T-cell (primary cell): Measurements from ENCODE around the gene CCDC33. TPM values are rescaled to one million over a fixed set of nuclear protein-coding genes. Genes with fewer than 3 reads are reported as not detected.

Source experiments
- ATAC-seq, 4 experiments: fragments of 200-7000 bp in 3 of 4; fragments of 150-1000 bp in 1 of 4; cut with Tn5 transposase; replicated peaks in 1 of 4; 1 replicate in 3 of 4; 2 replicates in 1 of 4; pipeline ENCODE4 v1.10.0; 2021; ENCODE audit warnings: moderate library complexity in 3 of 4, mild to moderate bottlenecking in 2 of 4, moderate number of reproducible peaks in 1 of 4
- CTCF ChIA-PET, 2 donors: fragments of 300-600 bp; sonication (Branson Sonifier 250); formaldehyde crosslinking; loops; one replicate each; lab custom pipeline; 2022; ENCODE audit warnings: antibody characterized with exemption in 2 of 2; lab: Charles Lee
- POLR2A ChIA-PET, 2 donors: fragments of 300-600 bp; sonication (Branson Sonifier 250); formaldehyde crosslinking; loops; one replicate each; lab custom pipeline; 2022; ENCODE audit warnings: antibody characterized with exemption in 2 of 2; lab: Charles Lee
- DNase-seq, 35 experiments: peaks; one replicate each; pipeline versions ENCODE4 v3.0.0 to v3.0.0-alpha.2; 2013 to 2023
- H3K27ac ChIP-seq: one replicate; pipeline ENCODE4 v1.5.1; 2013; ENCODE audit warnings: low read length
- H3K27me3 ChIP-seq, 2 experiments: replicated peaks in 1 of 2; 1 replicate in 1 of 2; 2 replicates in 1 of 2; pipeline versions ENCODE4 v1.6.1 to v1.7.0; 2013; ENCODE audit warnings: low read length in 1 of 2, mixed read lengths in 1 of 2; ENCODE audit not compliant: control insufficient read depth in 2 of 2, insufficient read depth in 2 of 2; ENCODE audit errors: extremely low read depth in 1 of 2
- H3K36me3 ChIP-seq, 2 donors: 1 replicate in 1 of 2; 2 replicates in 1 of 2; pipeline versions ENCODE4 v1.6.1 to v1.7.0; 2013; ENCODE audit warnings: low read length in 1 of 2; ENCODE audit not compliant: control insufficient read depth in 2 of 2, insufficient read depth in 1 of 2; ENCODE audit errors: extremely low read depth in 1 of 2
- H3K4me1 ChIP-seq, 2 experiments: 1 replicate in 1 of 2; 2 replicates in 1 of 2; pipeline versions ENCODE4 v1.6.1 to v1.7.0; 2013; ENCODE audit warnings: low read length in 2 of 2, mixed read lengths in 1 of 2; ENCODE audit not compliant: insufficient read depth in 2 of 2, control insufficient read depth in 1 of 2; ENCODE audit errors: extremely low read depth in 1 of 2
- H3K4me3 ChIP-seq, 2 donors: 1 replicate in 1 of 2; 2 replicates in 1 of 2; pipeline versions ENCODE4 v1.5.1 to v1.7.0; 2013; ENCODE audit warnings: mild to moderate bottlenecking in 2 of 2, low read length in 1 of 2, moderate library complexity in 1 of 2; ENCODE audit not compliant: control insufficient read depth in 1 of 2; ENCODE audit errors: extremely low read depth in 1 of 2
- H3K9me3 ChIP-seq: 2 replicates; pipeline ENCODE4 v1.7.0; 2013
- H3K27ac Mint-ChIP-seq, 2 donors: one replicate each; pipeline ENCODE4 v1.8.0; 2020 to 2021; ENCODE audit warnings: mild to moderate bottlenecking in 2 of 2, mixed read lengths in 2 of 2
- H3K27me3 Mint-ChIP-seq, 2 donors: one replicate each; pipeline ENCODE4 v1.8.0; 2021 to 2022; ENCODE audit warnings: mixed read lengths in 2 of 2
- H3K36me3 Mint-ChIP-seq: one replicate; pipeline ENCODE4 v1.8.0; 2021; ENCODE audit warnings: mixed read lengths
- H3K4me1 Mint-ChIP-seq, 3 donors: one replicate each; pipeline ENCODE4 v1.8.0; 2020 to 2022; ENCODE audit warnings: mixed read lengths in 3 of 3, mild to moderate bottlenecking in 1 of 3
- H3K4me3 Mint-ChIP-seq, 3 donors: one replicate each; pipeline ENCODE4 v1.8.0; 2020 to 2022; ENCODE audit warnings: mild to moderate bottlenecking in 3 of 3, mixed read lengths in 3 of 3, moderate library complexity in 3 of 3
- H3K9me3 Mint-ChIP-seq, 3 donors: one replicate each; pipeline ENCODE4 v1.8.0; 2020 to 2022; ENCODE audit warnings: mixed read lengths in 3 of 3
- WGBS: methylation state at CpG from one replicate; pipeline ENCODE4 v1.1.5; 2013; ENCODE audit warnings: missing lambda C conversion rate; ENCODE audit not compliant: insufficient coverage; 5-methylcytosine and 5-hydroxymethylcytosine counted together
- total RNA-seq, 35 experiments: library from RNA in 6 of 35; stranded (reverse) in 6 of 35; fragments of 120-200 nt in 1 of 35; gene quantifications; one replicate each; pipeline versions ENCODE4 v1.2.1 to v1.2.4 and lab custom pipeline; 2013 to 2026

CCDC33 gene
- total RNA-seq, 5 donors from 2014 or later (not counting 1 experiment from before 2014, with no cell fraction given): not detected

DNA sequence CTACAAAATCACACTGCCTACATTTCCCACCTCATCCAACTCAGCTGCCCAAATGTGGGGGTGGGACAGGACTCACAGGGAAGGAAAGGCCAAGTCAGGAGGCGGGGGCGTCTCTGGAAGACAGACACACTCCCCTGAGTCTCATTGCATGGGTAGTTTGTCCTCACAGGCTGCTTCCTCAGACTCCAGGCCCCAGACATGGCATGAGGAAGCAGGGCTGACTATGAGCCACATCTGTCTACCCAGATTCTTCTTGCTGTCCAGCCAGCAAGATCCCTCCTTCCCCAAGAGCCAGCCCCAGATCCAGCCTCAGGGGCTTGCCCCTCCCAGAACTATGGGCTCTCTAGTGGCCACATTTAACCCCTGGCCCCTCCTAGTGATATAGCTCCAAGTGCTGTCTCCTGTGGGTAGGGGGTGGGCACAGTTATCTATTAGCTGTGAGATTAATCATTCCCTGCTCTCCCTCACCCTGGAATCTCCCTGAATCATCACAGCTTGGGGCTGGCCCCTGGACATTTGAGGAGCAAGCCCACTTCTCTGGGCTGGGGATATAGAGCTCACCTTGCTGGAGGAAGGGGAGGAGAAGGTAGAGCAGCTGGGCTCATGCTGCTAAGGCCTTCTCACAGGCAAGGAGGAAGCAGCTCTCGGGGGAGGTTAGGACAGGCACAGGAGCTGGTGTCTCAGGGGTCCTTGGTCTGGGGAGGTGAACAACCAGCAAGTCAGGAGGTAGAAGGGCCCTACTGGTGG is 2.1 kb upstream of the CCDC33 start:
- CTCF ChIA-PET: no interaction called here

DNA sequence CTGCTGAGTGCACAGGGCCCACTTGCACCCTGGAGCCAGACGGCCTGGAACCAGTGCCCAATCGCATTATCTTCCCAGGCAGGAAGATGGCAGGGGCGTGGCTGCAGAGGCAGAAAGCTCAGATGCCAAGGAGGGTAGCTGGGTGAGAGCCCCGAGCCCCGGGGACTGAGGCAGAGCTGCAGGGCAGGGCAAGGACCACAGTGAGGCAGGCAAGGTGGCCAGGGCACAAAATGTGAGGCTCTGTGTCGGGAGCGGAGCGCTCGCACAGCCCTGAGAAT is 1.6 kb upstream of the CCDC33 start:
- Mint-ChIP-seq H3K27me3 (peaks cover 7 to 17% of the 10 kb centered on the region in 2 donors), H3K4me3 (no peak overlapping the region), H3K9me3 (no peaks in the 10 kb centered on the region), H3K4me1 (no peaks in the 10 kb centered on the region), H3K27ac (no peak overlapping the region), H3K36me3 (no peaks in the 10 kb centered on the region)
- WGBS: 69% methylated on average over 4 of the region's 9 CpGs
- H3K9me3 ChIP-seq: no peaks in the 10 kb centered on the region
- ChIA-PET POLR2A (no interaction called here), CTCF (no interaction called here)
- ATAC-seq: no peak
- H3K4me3 ChIP-seq: no peak overlapping the region
- no peak for DNase-seq
- H3K36me3 ChIP-seq: no peaks in the 10 kb centered on the region
- peaks cover 0 to 45% of the 10 kb centered on the region in 2 experiments for H3K27me3 ChIP-seq
- no peak overlapping the region for H3K27ac ChIP-seq
- H3K4me1 ChIP-seq: no peaks in the 10 kb centered on the region

More for the DNA sequence above, 2.1 kb upstream of the CCDC33 start:
- Mint-ChIP-seq H3K4me3 (no peak overlapping the region), H3K27ac (no peak overlapping the region), H3K27me3 (peaks cover 8 to 18% of the 10 kb centered on the region in 2 donors), H3K36me3 (no peaks in the 10 kb centered on the region), H3K4me1 (no peaks in the 10 kb centered on the region), H3K9me3 (no peaks in the 10 kb centered on the region)
- POLR2A ChIA-PET: no interaction called here
- Histone ChIP-seq H3K9me3 (no peaks in the 10 kb centered on the region), H3K27me3 (peaks cover 0 to 42% of the 10 kb centered on the region in 2 experiments), H3K4me1 (no peaks in the 10 kb centered on the region), H3K27ac (no peak overlapping the region), H3K36me3 (no peaks in the 10 kb centered on the region), H3K4me3 (no peak overlapping the region)
- DNase-seq: no peak
- ATAC-seq: no peak
- 100% methylated on average over 1 of the region's 3 CpGs for WGBS

DNA sequence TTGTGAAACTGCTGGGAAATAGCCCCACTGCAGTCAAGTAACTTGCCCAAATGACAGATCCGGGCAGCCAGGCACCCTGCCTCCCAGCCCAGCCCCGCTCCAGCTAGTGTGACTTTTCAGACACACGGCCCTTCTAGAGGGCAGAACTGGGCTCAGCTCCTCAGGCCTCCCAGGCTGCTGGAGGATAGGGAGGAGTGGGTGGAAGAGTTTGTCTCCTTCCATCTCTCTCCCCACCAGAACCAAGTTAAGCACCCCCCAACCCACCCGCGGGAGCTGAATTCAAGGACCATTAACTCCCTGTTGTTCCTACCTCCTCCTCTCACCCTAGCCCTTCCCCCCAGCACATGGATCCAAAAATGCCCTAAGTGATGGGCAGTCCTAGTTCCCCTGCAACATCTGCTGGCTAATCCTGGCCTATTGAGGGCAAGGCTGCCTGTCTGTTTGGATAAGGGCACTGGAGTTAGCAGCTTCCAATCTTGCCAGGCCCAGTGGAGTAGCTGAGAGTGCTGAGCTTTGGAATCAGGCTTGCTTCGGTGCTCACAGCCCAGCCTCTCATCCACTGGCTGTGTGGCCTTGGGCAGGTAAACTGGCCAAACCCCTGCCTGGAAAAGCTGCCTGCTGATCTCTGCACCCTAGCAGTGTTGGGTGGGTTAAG is 3.1 kb downstream of the CCDC33 start:
- Mint-ChIP-seq H3K9me3 (no peaks in the 10 kb centered on the region), H3K36me3 (no peaks in the 10 kb centered on the region), H3K27ac (no peak overlapping the region), H3K27me3 (peaks cover 23 to 30% of the 10 kb centered on the region in 2 donors), H3K4me3 (no peak overlapping the region), H3K4me1 (no peaks in the 10 kb centered on the region)
- Histone ChIP-seq H3K9me3 (no peaks in the 10 kb centered on the region), H3K27ac (no peak overlapping the region), H3K27me3 (peaks cover 0 to 55% of the 10 kb centered on the region in 2 experiments), H3K4me1 (peaks cover 0 to under 1% of the 10 kb centered on the region in 2 experiments), H3K4me3 (no peak overlapping the region), H3K36me3 (no peaks in the 10 kb centered on the region)
- WGBS: 86% methylated on average over 1 of the region's 6 CpGs
- DNase-seq (no peak), ATAC-seq (no peak)
- POLR2A ChIA-PET: no interaction called here
- CTCF ChIA-PET: no interaction called here

DNA sequence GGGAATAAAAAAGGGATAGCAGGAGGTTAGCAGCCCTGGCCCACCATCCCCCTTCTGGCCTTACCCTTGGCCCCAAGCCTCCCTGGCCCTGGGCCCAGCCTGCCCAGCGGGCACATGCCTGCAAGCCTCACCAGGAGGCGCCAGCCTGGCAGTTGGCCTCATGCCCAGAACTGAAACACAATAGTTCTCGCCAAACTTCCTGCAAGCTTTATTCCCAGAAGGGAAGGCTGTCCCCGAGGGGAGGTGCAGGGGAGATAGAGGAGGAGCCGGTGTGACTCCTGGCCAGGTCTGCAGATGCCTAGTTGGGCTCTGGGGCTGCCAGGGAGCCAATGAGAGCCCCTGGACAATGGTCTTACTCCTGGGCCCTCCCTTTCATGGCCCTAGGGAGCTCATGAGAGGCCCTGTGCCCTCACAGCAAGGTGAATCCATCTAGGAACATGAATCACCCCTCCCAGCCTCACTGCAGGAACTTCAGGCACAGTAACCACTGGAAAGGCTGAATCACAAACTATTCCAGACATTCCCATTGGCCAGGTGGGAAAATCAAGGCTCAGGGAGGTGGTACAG is 4.0 kb downstream of the CCDC33 start:
- Histone ChIP-seq H3K9me3 (no peaks in the 10 kb centered on the region), H3K4me1 (peaks cover 3 to 9% of the 10 kb centered on the region in 2 experiments), H3K4me3 (no peak overlapping the region), H3K27me3 (peaks cover 0 to 61% of the 10 kb centered on the region in 2 experiments), H3K36me3 (no peaks in the 10 kb centered on the region), H3K27ac (no peak overlapping the region)
- POLR2A ChIA-PET: no interaction called here
- H3K27me3 Mint-ChIP-seq: peaks cover 30 to 37% of the 10 kb centered on the region in 2 donors
- H3K4me3 Mint-ChIP-seq: no peak overlapping the region
- no peak for ATAC-seq
- H3K4me1 Mint-ChIP-seq: peaks cover 6 to 7% (median 7%) of the 10 kb centered on the region in 3 donors
- no peak overlapping the region for H3K27ac Mint-ChIP-seq
- H3K9me3 Mint-ChIP-seq: no peaks in the 10 kb centered on the region
- WGBS: 0% methylated on average over 3 of the region's 5 CpGs
- CTCF ChIA-PET: no interaction called here
- H3K36me3 Mint-ChIP-seq: no peaks in the 10 kb centered on the region
- no peak for DNase-seq

- WGBS: 76% methylated on average over 4 of the region's 4 CpGs
- peaks cover 0 to 67% of the 10 kb centered on the region in 2 experiments for H3K27me3 ChIP-seq
- H3K36me3 ChIP-seq: no peaks in the 10 kb centered on the region
- H3K36me3 Mint-ChIP-seq: no peaks in the 10 kb centered on the region
- H3K4me3 ChIP-seq: no peak overlapping the region
- H3K9me3 ChIP-seq: no peaks in the 10 kb centered on the region
- ChIA-PET CTCF (no interaction called here), POLR2A (no interaction called here)
- no peak overlapping the region for H3K4me3 Mint-ChIP-seq
- peaks cover 9 to 11% (median 11%) of the 10 kb centered on the region in 3 donors for H3K4me1 Mint-ChIP-seq
- no peak overlapping the region for H3K27ac Mint-ChIP-seq
- DNase-seq (no peak), ATAC-seq (no peak)
- no peaks in the 10 kb centered on the region for H3K9me3 Mint-ChIP-seq
- peaks cover 5 to 16% of the 10 kb centered on the region in 2 experiments for H3K4me1 ChIP-seq
- H3K27ac ChIP-seq: no peak overlapping the region
- H3K27me3 Mint-ChIP-seq: peaks cover 35 to 44% of the 10 kb centered on the region in 2 donors
These were observed 4.9 kb downstream of the CCDC33 start for GRCh38 chr15:74240897-74241614.

GRCh38 chr15:74242441-74243185 is 6.5 kb downstream of the CCDC33 start:
- Mint-ChIP-seq H3K27me3 (peaks cover 39 to 49% of the 10 kb centered on the region in 2 donors), H3K4me1 (peaks cover 9 to 13% (median 11%) of the 10 kb centered on the region in 3 donors), H3K4me3 (no peak overlapping the region), H3K27ac (no peak overlapping the region), H3K9me3 (no peaks in the 10 kb centered on the region), H3K36me3 (no peaks in the 10 kb centered on the region)
- 67% methylated on average over 8 of the region's 11 CpGs for WGBS
- peaks cover 5 to 16% of the 10 kb centered on the region in 2 experiments for H3K4me1 ChIP-seq
- ChIA-PET CTCF (no interaction called here), POLR2A (no interaction called here)
- H3K4me3 ChIP-seq: no peak overlapping the region
- DNase-seq (no peak), ATAC-seq (no peak)
- H3K27me3 ChIP-seq: peaks cover 0 to 62% of the 10 kb centered on the region in 2 experiments
- H3K27ac ChIP-seq: no peak overlapping the region
- H3K36me3 ChIP-seq: no peaks in the 10 kb centered on the region
- H3K9me3 ChIP-seq: no peaks in the 10 kb centered on the region
